Endodermal cell (in vitro differentiated cells): ENCODE results near the gene KCNA10. TPM values are rescaled to one million over a fixed set of nuclear protein-coding genes. Genes with fewer than 3 reads are reported as not detected.

Experiments used
- DNase-seq: peaks from one replicate; pipeline ENCODE4 v3.0.0-alpha.2; 2017
- H3K27ac ChIP-seq: 2 replicates; pipeline ENCODE4 v1.5.1; 2013; ENCODE audit warnings: mild to moderate bottlenecking, low read depth, low read length, moderate library complexity
- H3K27me3 ChIP-seq: 2 replicates; pipeline ENCODE4 v1.6.1; 2013; ENCODE audit warnings: mild to moderate bottlenecking, low read length, moderate library complexity; ENCODE audit not compliant: insufficient read depth, control insufficient read depth, poor library complexity, severe bottlenecking
- H3K36me3 ChIP-seq: 2 replicates; pipeline ENCODE4 v1.7.0; 2013; ENCODE audit warnings: mild to moderate bottlenecking, low read length, moderate library complexity; ENCODE audit not compliant: control insufficient read depth, insufficient read depth
- H3K4me1 ChIP-seq: one replicate; pipeline ENCODE4 v1.7.0; 2013; ENCODE audit warnings: low read length; ENCODE audit not compliant: control insufficient read depth, insufficient read depth
- H3K4me3 ChIP-seq: 2 replicates; pipeline ENCODE4 v1.5.1; 2013; ENCODE audit warnings: mild to moderate bottlenecking, low read length, moderate library complexity
- H3K9ac ChIP-seq: 2 replicates; pipeline ENCODE4 v1.6.1; 2013; ENCODE audit warnings: mild to moderate bottlenecking, low read length, moderate library complexity; ENCODE audit not compliant: poor library complexity, severe bottlenecking; ENCODE audit errors: extremely low read depth
- H3K9me3 ChIP-seq: 2 replicates; pipeline ENCODE4 v1.6.1; 2013; ENCODE audit warnings: mild to moderate bottlenecking, low read length, moderate library complexity; ENCODE audit not compliant: control insufficient read depth
- H3K27ac Mint-ChIP-seq: 2 replicates; pipeline ENCODE4 v1.8.0; 2020; ENCODE audit warnings: mixed read lengths
- H3K27me3 Mint-ChIP-seq: 2 replicates; pipeline ENCODE4 v1.8.0; 2021; ENCODE audit warnings: mild to moderate bottlenecking, mixed read lengths; ENCODE audit not compliant: insufficient read depth
- H3K36me3 Mint-ChIP-seq: 2 replicates; pipeline ENCODE4 v1.8.0; 2020; ENCODE audit warnings: low read depth, mixed read lengths
- H3K4me1 Mint-ChIP-seq: 2 replicates; pipeline ENCODE4 v1.8.0; 2020; ENCODE audit warnings: mixed read lengths
- H3K4me3 Mint-ChIP-seq: 2 replicates; pipeline ENCODE4 v1.8.0; 2020; ENCODE audit warnings: mild to moderate bottlenecking, moderate library complexity, mixed read lengths
- H3K9me3 Mint-ChIP-seq: 2 replicates; pipeline ENCODE4 v1.8.0; 2020; ENCODE audit warnings: mild to moderate bottlenecking, mixed read lengths
- CTCF ChIP-seq: fragments of 200-600 bp; sonication (generic); conservative IDR thresholded peaks from 2 replicates; pipeline ENCODE4 v1.5.0; 2021; ENCODE audit warnings: antibody characterized with exemption, mild to moderate bottlenecking
- WGBS, 2 experiments: methylation state at CpG; one replicate each; pipeline versions ENCODE4 v1.1.5 to v1.1.7; 2013; ENCODE audit warnings: missing lambda C conversion rate in 2 of 2, mixed read lengths in 1 of 2; ENCODE audit not compliant: insufficient coverage in 1 of 2, insufficient read length in 1 of 2; 5-methylcytosine and 5-hydroxymethylcytosine counted together
- total RNA-seq, 2 donors: library from RNA; stranded (reverse); fragmentation: NEBNext Ultra II Directional in 1 of 2; extraction: Animal tissue kit (Norgen Biotek cat#: 25700) in 1 of 2; gene quantifications; 2 replicates in 1 of 2; 3 replicates in 1 of 2; pipeline ENCODE4 v1.2.1, GENCODE V29; 2021

Gene KCNA10
- total RNA-seq, 2 donors from 2014 or later: not detected

- no peaks in the 10 kb centered on the region for H3K4me1 ChIP-seq
- DNase-seq: no peak
- H3K4me3 Mint-ChIP-seq: no peak overlapping the region
- H3K9me3 ChIP-seq: no peaks in the 10 kb centered on the region
- H3K27me3 ChIP-seq: peaks cover 12% of the 10 kb centered on the region
- peaks cover 22% of the 10 kb centered on the region for H3K27me3 Mint-ChIP-seq
- no peak overlapping the region for H3K27ac ChIP-seq
- WGBS, 2 experiments: 88 to 91% methylated on average over 3 to 4 of the region's 4 CpGs
- H3K27ac Mint-ChIP-seq: no peak overlapping the region
- H3K4me3 ChIP-seq: no peak overlapping the region
- no peak for TF ChIP-seq CTCF
- no peaks in the 10 kb centered on the region for H3K9me3 Mint-ChIP-seq
- no peak overlapping the region for H3K9ac ChIP-seq
- no peaks in the 10 kb centered on the region for H3K36me3 ChIP-seq
- H3K4me1 Mint-ChIP-seq: peaks cover 2% of the 10 kb centered on the region
- H3K36me3 Mint-ChIP-seq: no peaks in the 10 kb centered on the region
These were observed 44.1 kb upstream of the KCNA10 start for GRCh38 chr1:110563089-110563488.

GRCh38 chr1:110561596-110561995 lies 42.6 kb upstream of the KCNA10 start:
- Histone ChIP-seq H3K4me3 (no peak overlapping the region), H3K27me3 (peaks cover 27% of the 10 kb centered on the region), H3K36me3 (no peaks in the 10 kb centered on the region), H3K9me3 (no peaks in the 10 kb centered on the region), H3K9ac (no peak overlapping the region), H3K4me1 (no peaks in the 10 kb centered on the region), H3K27ac (no peak overlapping the region)
- H3K4me3 Mint-ChIP-seq: no peak overlapping the region
- DNase-seq: no peak
- WGBS, 2 experiments: 90 to 100% methylated on average over 2 to 7 of the region's 7 CpGs
- H3K36me3 Mint-ChIP-seq: no peaks in the 10 kb centered on the region
- H3K9me3 Mint-ChIP-seq: no peaks in the 10 kb centered on the region
- peaks cover 2% of the 10 kb centered on the region for H3K4me1 Mint-ChIP-seq
- no peak for TF ChIP-seq CTCF
- no peak overlapping the region for H3K27ac Mint-ChIP-seq
- H3K27me3 Mint-ChIP-seq: peaks cover 36% of the 10 kb centered on the region

GRCh38 chr1:110559157-110559556 lies 40.2 kb upstream of the KCNA10 start:
- H3K27ac ChIP-seq: no peak overlapping the region
- TF ChIP-seq CTCF: no peak
- Mint-ChIP-seq H3K4me1 (no peaks in the 10 kb centered on the region), H3K4me3 (no peak overlapping the region), H3K36me3 (no peaks in the 10 kb centered on the region), H3K9me3 (no peaks in the 10 kb centered on the region), H3K27me3 (peaks cover 59% of the 10 kb centered on the region), H3K27ac (no peak overlapping the region)
- 72 to 80% methylated on average over 3 to 4 of the region's 4 CpGs for WGBS, 2 experiments
- no peak overlapping the region for H3K4me3 ChIP-seq
- no peaks in the 10 kb centered on the region for H3K36me3 ChIP-seq
- no peak overlapping the region for H3K9ac ChIP-seq
- H3K9me3 ChIP-seq: no peaks in the 10 kb centered on the region
- DNase-seq: no peak
- no peaks in the 10 kb centered on the region for H3K4me1 ChIP-seq
- H3K27me3 ChIP-seq: peaks cover 49% of the 10 kb centered on the region
